Mammary epithelial cell (primary cell): ENCODE measurements around the gene ADGRF1.

Source experiments
- EZH2 ChIP-seq: IDR thresholded peaks from 2 replicates; pipeline ENCODE4 v1.6.1; 2012; ENCODE audit warnings: low read length, inconsistent platforms, borderline replicate concordance
- TF ChIP-seq, protein P1 (sequence below), 2 donors: IDR thresholded peaks in 1 of 2; conservative IDR thresholded peaks in 1 of 2; 2 replicates each; pipeline ENCODE4 v1.5.1; 2011 to 2012; ENCODE audit warnings: inconsistent platforms in 2 of 2, low read length in 2 of 2, mild to moderate bottlenecking in 2 of 2, control low read depth in 1 of 2, low read depth in 1 of 2; ENCODE audit not compliant: insufficient read depth in 1 of 2; ENCODE audit errors: extremely low read depth in 1 of 2

DNA sequence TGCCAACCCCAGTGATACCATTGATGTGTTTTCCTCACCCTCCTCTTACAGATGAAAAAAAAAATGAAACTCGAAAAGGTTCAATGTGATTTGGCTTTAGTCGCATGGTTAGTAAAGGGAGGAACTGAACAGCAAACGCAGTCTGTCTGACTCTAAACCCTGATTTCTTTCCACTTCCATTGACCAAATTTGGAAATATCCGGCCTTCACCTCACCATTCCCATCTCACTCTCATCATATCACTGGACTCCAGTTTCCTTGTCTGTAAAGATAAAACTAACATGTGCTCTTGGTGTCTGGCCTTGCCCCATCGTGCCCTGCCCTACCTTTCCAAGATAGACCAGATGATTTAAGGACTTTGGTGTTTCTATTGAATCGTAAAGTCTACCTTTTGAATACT lies 48.7 kb upstream of the ADGRF1 start:
- TF ChIP-seq, protein P1, sequence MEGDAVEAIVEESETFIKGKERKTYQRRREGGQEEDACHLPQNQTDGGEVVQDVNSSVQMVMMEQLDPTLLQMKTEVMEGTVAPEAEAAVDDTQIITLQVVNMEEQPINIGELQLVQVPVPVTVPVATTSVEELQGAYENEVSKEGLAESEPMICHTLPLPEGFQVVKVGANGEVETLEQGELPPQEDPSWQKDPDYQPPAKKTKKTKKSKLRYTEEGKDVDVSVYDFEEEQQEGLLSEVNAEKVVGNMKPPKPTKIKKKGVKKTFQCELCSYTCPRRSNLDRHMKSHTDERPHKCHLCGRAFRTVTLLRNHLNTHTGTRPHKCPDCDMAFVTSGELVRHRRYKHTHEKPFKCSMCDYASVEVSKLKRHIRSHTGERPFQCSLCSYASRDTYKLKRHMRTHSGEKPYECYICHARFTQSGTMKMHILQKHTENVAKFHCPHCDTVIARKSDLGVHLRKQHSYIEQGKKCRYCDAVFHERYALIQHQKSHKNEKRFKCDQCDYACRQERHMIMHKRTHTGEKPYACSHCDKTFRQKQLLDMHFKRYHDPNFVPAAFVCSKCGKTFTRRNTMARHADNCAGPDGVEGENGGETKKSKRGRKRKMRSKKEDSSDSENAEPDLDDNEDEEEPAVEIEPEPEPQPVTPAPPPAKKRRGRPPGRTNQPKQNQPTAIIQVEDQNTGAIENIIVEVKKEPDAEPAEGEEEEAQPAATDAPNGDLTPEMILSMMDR (conservative IDR thresholded peaks at IDR 0.05 in 1 of 2, IDR thresholded peaks at IDR 0.05 in 1 of 2; ENCODE audit: extremely low read depth in 1 of 2, insufficient read depth in 1 of 2, low read depth in 1 of 2, low read length in 2 of 2): no peak
- no peak for TF ChIP-seq EZH2
